DMS79 (cell line): Measurements from ENCODE around the gene ZNF407.
A peak's percentile ranks its signal among the peaks of the same experiment; 100 is the strongest.
"Not testable (repeated sequence)": the region's sequence is repeated elsewhere in the genome, so short reads cannot be mapped to it uniquely, and the experiment has no call there.

Experiments
- DNase-seq: peaks from one replicate; lab custom pipeline; 2025; lab: John Stamatoyannopoulos, UW

The ZNF407 gene

GRCh38 chr18:74597662-74598349 is at the start of gene ZNF407:
Gene ZNF407 (plus strand): TSS chr18:74597870. CDS start chr18:74631020, 33,150 bp downstream.
- peak; percentile 80 for DNase-seq

- DNase-seq, result no peak
These were observed 48.0 kb upstream of the ZNF407 start for GRCh38 chr18:74549591-74550104.

- no peak for DNase-seq
These were observed 46.8 kb upstream of the ZNF407 start for GRCh38 chr18:74550886-74551285.

- DNase-seq, result no peak
These were observed 46.2 kb upstream of the ZNF407 start for GRCh38 chr18:74551452-74551851.

- DNase-seq, result peak; percentile 30
These were observed 45.6 kb upstream of the ZNF407 start for GRCh38 chr18:74551936-74552555.

GRCh38 chr18:74556126-74556525 is 41.5 kb upstream of the ZNF407 start:
- no peak for DNase-seq

GRCh38 chr18:74558096-74558495 is 39.6 kb upstream of the ZNF407 start:
- no peak for DNase-seq

GRCh38 chr18:74562131-74562730 is 35.4 kb upstream of the ZNF407 start:
- DNase-seq, result no peak

GRCh38 chr18:74562775-74563174 is 34.9 kb upstream of the ZNF407 start:
- DNase-seq, result no peak

- no peak for DNase-seq
These were observed 33.7 kb upstream of the ZNF407 start for GRCh38 chr18:74563999-74564398.

GRCh38 chr18:74565164-74565563 is 32.5 kb upstream of the ZNF407 start:
- not testable (repeated sequence) for DNase-seq

GRCh38 chr18:74565993-74566392 is 31.7 kb upstream of the ZNF407 start:
- DNase-seq, result not testable (repeated sequence)

GRCh38 chr18:74567822-74568221 is 29.8 kb upstream of the ZNF407 start:
- DNase-seq, result no peak

- DNase-seq, result no peak
These were observed 28.3 kb upstream of the ZNF407 start for GRCh38 chr18:74569401-74569800.

GRCh38 chr18:74570266-74570665 is 27.4 kb upstream of the ZNF407 start:
- DNase-seq, result no peak

GRCh38 chr18:74571895-74572680 is 25.6 kb upstream of the ZNF407 start:
- DNase-seq, result no peak

GRCh38 chr18:74573053-74573452 is 24.6 kb upstream of the ZNF407 start:
- DNase-seq, result no peak

- no peak for DNase-seq
These were observed 22.8 kb upstream of the ZNF407 start for GRCh38 chr18:74574916-74575315.

- no peak for DNase-seq
These were observed 20.7 kb upstream of the ZNF407 start for GRCh38 chr18:74577019-74577418.

GRCh38 chr18:74579496-74580065 is 18.1 kb upstream of the ZNF407 start:
- no peak for DNase-seq

- no peak for DNase-seq
These were observed 15.0 kb upstream of the ZNF407 start for GRCh38 chr18:74582642-74583041.

GRCh38 chr18:74587441-74587840 is 10.2 kb upstream of the ZNF407 start:
- DNase-seq, result no peak
